K562 (cell line): ENCODE measurements around the gene SLC12A9. TPM values are rescaled to one million over a fixed set of nuclear protein-coding genes. Genes with fewer than 3 reads are reported as not detected.

ENCODE experiments used
- ATAC-seq: fragments of 200-7000 bp; cut with Tn5 transposase; 3 replicates; pipeline ENCODE4 v1.9.1; 2020; ENCODE audit warnings: moderate library complexity
- BruUV-seq: library from RNA; stranded (reverse); fragments of 400-500 nt; replicated peaks from 2 replicates; lab custom pipeline; 2021; lab: Mats Ljungman, UMichigan
- CTCF ChIA-PET: fragments of 300-600 bp; formaldehyde crosslinking; extraction: SDS; loops from one replicate; lab custom pipeline; 2021; ENCODE audit warnings: low intra/inter-chr PET ratio; lab: Yijun Ruan, JAX
- POLR2A ChIA-PET: fragments of 300-600, 350-650 bp; sonication (Branson Sonifier 250); formaldehyde crosslinking; extraction: SDS; loops from one replicate; lab custom pipeline; 2021; ENCODE audit warnings: antibody characterized with exemption, inconsistent platforms; lab: Yijun Ruan, JAX
- DNase-seq, 4 experiments: peaks; one replicate each; pipeline versions ENCODE4 v3.0.0 to v3.0.0-alpha.2; 2011 to 2018; ENCODE audit warnings: low spot score in 3 of 4, mixed read lengths in 3 of 4; ENCODE audit errors: extremely low read depth in 1 of 4
- FAIRE-seq: peaks from 2 replicates; lab custom pipeline; 2011; peaks lifted over from hg19 to GRCh38; lab: Jason Lieb, UNC
- H2AFZ ChIP-seq: 2 replicates; pipeline ENCODE4 v1.6.0; 2011; ENCODE audit warnings: low read depth, low read length, control low read depth, inconsistent platforms
- H3K27ac ChIP-seq: fragments of 200-600 bp; 3 replicates; pipeline ENCODE4 v1.8.0; 2011; ENCODE audit warnings: low read depth, mild to moderate bottlenecking, control low read depth, inconsistent platforms, low read length, moderate library complexity, mixed read lengths; ENCODE audit errors: extremely low read depth
- H3K27me3 ChIP-seq, 2 experiments: fragments of 300-600 bp in 1 of 2; 2 replicates in 1 of 2; 3 replicates in 1 of 2; pipeline versions ENCODE4 v1.6.0 to v1.8.0; 2011; ENCODE audit warnings: inconsistent platforms in 2 of 2, low read length in 2 of 2, mild to moderate bottlenecking in 1 of 2, mixed read lengths in 1 of 2, moderate library complexity in 1 of 2; ENCODE audit not compliant: control insufficient read depth in 2 of 2, insufficient read depth in 2 of 2
- H3K36me3 ChIP-seq: fragments of 300-600 bp; 3 replicates; pipeline ENCODE4 v1.8.0; 2011; ENCODE audit warnings: mild to moderate bottlenecking, low read length, inconsistent platforms; ENCODE audit not compliant: control insufficient read depth, insufficient read depth
- H3K4me1 ChIP-seq, 2 experiments: fragments of 200-600 bp in 1 of 2; replicated peaks in 1 of 2; 2 replicates in 1 of 2; 3 replicates in 1 of 2; pipeline versions ENCODE4 v1.5.1 to v1.8.0; 2011; ENCODE audit warnings: inconsistent platforms in 2 of 2, low read length in 2 of 2, mild to moderate bottlenecking in 1 of 2, mixed read lengths in 1 of 2, moderate library complexity in 1 of 2; ENCODE audit not compliant: control insufficient read depth in 2 of 2, insufficient read depth in 2 of 2
- H3K4me2 ChIP-seq: 2 replicates; pipeline ENCODE4 v1.6.1; 2011; ENCODE audit warnings: low read length, control low read depth, inconsistent platforms, mixed read lengths; ENCODE audit not compliant: insufficient read depth
- H3K4me3 ChIP-seq: fragments of 200-600 bp; sonication (generic), shearing (Covaris generic); 2 replicates; pipeline ENCODE4 v1.5.1; 2016; ENCODE audit warnings: control low read depth, inconsistent platforms
- H3K79me2 ChIP-seq: fragments of 200-600 bp; 3 replicates; pipeline ENCODE4 v1.8.0; 2011; ENCODE audit warnings: low read length, inconsistent platforms; ENCODE audit not compliant: control insufficient read depth, insufficient read depth
- H3K9ac ChIP-seq, 2 experiments: 2 replicates each; pipeline versions ENCODE4 v1.6.0 to v1.6.1; 2011; ENCODE audit warnings: low read depth in 2 of 2, low read length in 2 of 2, control low read depth in 1 of 2, inconsistent platforms in 1 of 2, mild to moderate bottlenecking in 1 of 2, mixed read lengths in 1 of 2; ENCODE audit not compliant: insufficient read depth in 1 of 2
- H3K9me1 ChIP-seq: one replicate; pipeline ENCODE4 v1.6.0; 2011; ENCODE audit warnings: inconsistent platforms, mild to moderate bottlenecking, low read length, moderate library complexity; ENCODE audit not compliant: control insufficient read depth, insufficient read depth
- H3K9me3 ChIP-seq: replicated peaks from 2 replicates; pipeline ENCODE4 v1.5.1; 2011; ENCODE audit warnings: low read depth, low read length, inconsistent platforms; ENCODE audit not compliant: control insufficient read depth, insufficient read depth
- H4K20me1 ChIP-seq: replicated peaks from 2 replicates; pipeline ENCODE4 v1.6.1; 2011; ENCODE audit warnings: low read length, inconsistent platforms, mixed read lengths; ENCODE audit not compliant: control insufficient read depth, insufficient read depth
- BHLHE40 ChIP-seq: IDR thresholded peaks from 2 replicates; pipeline ENCODE4 v1.6.1; 2011; ENCODE audit warnings: low read length, improper control_type of control experiment
- JUND ChIP-seq, 2 experiments: IDR thresholded peaks; 2 replicates in 1 of 2; 3 replicates in 1 of 2; pipeline ENCODE4 v1.6.1; 2011; ENCODE audit warnings: borderline replicate concordance in 2 of 2, low read depth in 2 of 2, low read length in 2 of 2, improper control_type of control experiment in 1 of 2, missing biosample characterization in 1 of 2, missing genetic modification characterization in 1 of 2, missing genetic modification reagents in 1 of 2
- SMARCA4 ChIP-seq: fragments of 450-650 bp; IDR thresholded peaks from 2 replicates; pipeline ENCODE4 v1.6.1; 2016
- WGBS: fragments of 100-300 bp; shearing (Covaris generic); methylation state at CpG from one replicate; pipeline ENCODE4 v1.1.6; 2016; ENCODE audit warnings: low coverage, mixed read lengths; ENCODE audit not compliant: insufficient coverage; ENCODE audit errors: missing lambda C conversion rate; 5-methylcytosine and 5-hydroxymethylcytosine counted together
- in situ Hi-C: fragments of 300-500 bp; cut with MboI; formaldehyde crosslinking; loops from 4 replicates; pipeline ENCODE4 v1.15.0; 2018; ENCODE audit warnings: inconsistent platforms, mixed read lengths
- intact Hi-C: fragments of 100-400 bp; cut with micrococcal nuclease; formaldehyde crosslinking; loops from 2 replicates; pipeline ENCODE4 v1.14.2; 2022
- polyA plus RNA-seq, 8 experiments: library from polyadenylated mRNA; depleted of rRNA in 4 of 8; stranded (reverse) in 5 of 8; unstranded in 3 of 8; fragments of >200 nt; fragmentation: Nextera tagmentation in 2 of 8; fragmentation: Illumina TruSeq in 1 of 8; extraction: Ambion mirVana in 2 of 8; extraction: Trizol in 1 of 8; gene quantifications; 2 replicates each; pipeline versions ENCODE4 v1.2.1 to v1.2.3, GENCODE V29; 2011 to 2014; ENCODE audit warnings: inconsistent platforms in 1 of 8, missing spikeins in 1 of 8
- total RNA-seq, 7 experiments: library from RNA; depleted of rRNA in 6 of 7; stranded (reverse); fragments of >200 nt in 6 of 7; fragmentation: Illumina TruSeq in 2 of 7; extraction: Trizol in 2 of 7; gene quantifications; 2 replicates each; pipeline versions ENCODE4 v1.2.1 to v1.2.3, GENCODE V29; 2011 to 2021; ENCODE audit warnings: low replicate concordance in 1 of 7
- TF ChIP-seq, protein P1 (sequence below): sonication (generic); formaldehyde crosslinking; IDR thresholded peaks from 2 replicates; pipeline ENCODE4 v1.8.0; 2022; ENCODE audit warnings: mild to moderate bottlenecking, missing genetic modification reagents, borderline replicate concordance
- TF ChIP-seq, protein P2 (sequence below), 2 experiments: fragments of 450-650 bp; formaldehyde crosslinking in 1 of 2; IDR thresholded peaks; 2 replicates each; pipeline versions ENCODE4 v1.4.0 to v1.6.1; 2014 to 2020; ENCODE audit warnings: mild to moderate bottlenecking in 2 of 2, borderline replicate concordance in 1 of 2, low read depth in 1 of 2
- TF ChIP-seq, protein P3 (sequence below): fragments of 250-450 bp; sonication (Bioruptor Pico); IDR thresholded peaks from 2 replicates; pipeline ENCODE4 v1.5.0; 2020; ENCODE audit warnings: mild to moderate bottlenecking

SLC12A9 gene
- total and polyA plus RNA-seq, 9 of the 15 experiments (the other 6 are each of a cell fraction or from before 2014, with no cell fraction given), result 0.06 to 20.2 (median 10.7) TPM

DNA sequence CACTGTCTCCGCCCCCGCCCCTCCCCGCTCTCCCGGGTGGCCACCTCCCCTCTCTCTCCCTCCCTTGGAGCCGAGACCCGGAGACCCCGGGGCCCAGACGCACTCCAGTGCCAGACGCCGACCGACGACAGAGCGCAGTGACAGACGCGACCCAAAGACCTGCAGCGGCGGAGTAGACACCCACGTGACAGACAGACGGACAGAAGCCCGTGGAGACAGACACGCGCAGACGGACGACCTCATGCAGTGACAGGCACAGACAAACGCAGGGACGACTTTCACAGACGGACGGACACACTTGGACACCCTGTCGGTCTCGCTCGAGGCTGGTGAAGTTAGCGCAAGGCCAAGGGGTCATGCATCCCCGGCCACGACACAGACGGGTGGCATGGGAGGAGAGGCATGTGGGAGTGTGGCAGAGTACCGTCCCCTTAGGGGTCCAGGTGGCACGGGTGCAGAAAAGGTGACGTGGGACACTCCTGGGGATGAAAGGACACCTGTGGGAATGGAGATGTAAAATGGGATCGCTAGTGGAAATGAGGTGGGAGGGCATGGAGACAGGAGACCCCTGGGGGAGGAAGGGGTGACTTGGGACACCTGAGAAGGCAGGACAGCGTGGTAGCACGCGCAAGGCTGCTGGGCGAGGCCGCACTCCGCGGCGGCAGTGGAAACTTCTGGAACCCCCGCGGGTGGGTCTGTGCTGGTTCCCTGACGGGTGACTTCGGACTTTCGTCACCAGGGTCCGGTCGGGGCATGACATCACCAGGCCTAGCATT lies 43.6 kb downstream of the SLC12A9 start:
- intact Hi-C loops (loop anchor here (2.0 to 5.0 kb wide), 4 partner anchors 181 to 386 kb away; no protein-coding TSS in a partner anchor), in situ Hi-C loops (no loop called here)
- FAIRE-seq, result peak; percentile 48
- peak overlapping the region; percentile 48 for H3K27ac ChIP-seq
- WGBS, result 6% methylated on average over 49 of the region's 54 CpGs
- H3K9me3 ChIP-seq, result no peaks in the 10 kb centered on the region
- peak overlapping the region; percentile 39 for H3K4me3 ChIP-seq
- H3K27me3 ChIP-seq, result no peaks in the 10 kb centered on the region
- H3K79me2 ChIP-seq, result no peaks in the 10 kb centered on the region; the same call in 2 of the 3 replicates
- ATAC-seq, result peak; percentile 68
- H3K9me1 ChIP-seq, result no peaks in the 10 kb centered on the region
- TSS peak; percentile 87 for BruUV-seq
- ChIA-PET CTCF (interaction anchor here (0.9 to 3.1 kb wide), 7 partner anchors 163 to 643 kb away, joined by 3 to 44 read pairs (median 7); partner anchors contain the start of gene AP1S1), POLR2A (interaction anchor here (0.6 kb wide), 2 partner anchors 54 to 156 kb away, joined by 3 to 4 read pairs; no protein-coding TSS in a partner anchor)
- H3K4me2 ChIP-seq, result peak overlapping the region; percentile 81
- H3K4me1 ChIP-seq, result peaks cover 25 to 73% of the 10 kb centered on the region in 2 experiments
- peak overlapping the region; percentile 96 for H2AFZ ChIP-seq
- H3K9ac ChIP-seq, result peak overlapping the region; percentile 44 to 86
- DNase-seq, result peak; percentile 82 to 92 (median 88)
- no peaks in the 10 kb centered on the region for H3K36me3 ChIP-seq
- H4K20me1 ChIP-seq, result no peaks in the 10 kb centered on the region
- TF ChIP-seq, protein P1, sequence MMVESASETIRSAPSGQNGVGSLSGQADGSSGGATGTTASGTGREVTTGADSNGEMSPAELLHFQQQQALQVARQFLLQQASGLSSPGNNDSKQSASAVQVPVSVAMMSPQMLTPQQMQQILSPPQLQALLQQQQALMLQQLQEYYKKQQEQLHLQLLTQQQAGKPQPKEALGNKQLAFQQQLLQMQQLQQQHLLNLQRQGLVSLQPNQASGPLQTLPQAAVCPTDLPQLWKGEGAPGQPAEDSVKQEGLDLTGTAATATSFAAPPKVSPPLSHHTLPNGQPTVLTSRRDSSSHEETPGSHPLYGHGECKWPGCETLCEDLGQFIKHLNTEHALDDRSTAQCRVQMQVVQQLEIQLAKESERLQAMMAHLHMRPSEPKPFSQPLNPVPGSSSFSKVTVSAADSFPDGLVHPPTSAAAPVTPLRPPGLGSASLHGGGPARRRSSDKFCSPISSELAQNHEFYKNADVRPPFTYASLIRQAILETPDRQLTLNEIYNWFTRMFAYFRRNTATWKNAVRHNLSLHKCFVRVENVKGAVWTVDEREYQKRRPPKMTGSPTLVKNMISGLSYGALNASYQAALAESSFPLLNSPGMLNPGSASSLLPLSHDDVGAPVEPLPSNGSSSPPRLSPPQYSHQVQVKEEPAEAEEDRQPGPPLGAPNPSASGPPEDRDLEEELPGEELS (CRISPR knock-in tag), result peak; percentile 58; the same call in 1 of the 2 replicates
- TF ChIP-seq JUND (IDR thresholded peaks at IDR 0.05; ENCODE audit: borderline replicate concordance, low read depth, low read length) (peak; percentile 82), JUND (tag; IDR thresholded peaks at IDR 0.05; ENCODE audit: borderline replicate concordance, low read depth, low read length) (peak; percentile 40; the same call in 2 of the 3 replicates), BHLHE40 (peak; percentile 22; the same call in 1 of the 2 replicates), SMARCA4 (peak; percentile 28; the same call in 1 of the 2 replicates)
- TF ChIP-seq, protein P2, sequence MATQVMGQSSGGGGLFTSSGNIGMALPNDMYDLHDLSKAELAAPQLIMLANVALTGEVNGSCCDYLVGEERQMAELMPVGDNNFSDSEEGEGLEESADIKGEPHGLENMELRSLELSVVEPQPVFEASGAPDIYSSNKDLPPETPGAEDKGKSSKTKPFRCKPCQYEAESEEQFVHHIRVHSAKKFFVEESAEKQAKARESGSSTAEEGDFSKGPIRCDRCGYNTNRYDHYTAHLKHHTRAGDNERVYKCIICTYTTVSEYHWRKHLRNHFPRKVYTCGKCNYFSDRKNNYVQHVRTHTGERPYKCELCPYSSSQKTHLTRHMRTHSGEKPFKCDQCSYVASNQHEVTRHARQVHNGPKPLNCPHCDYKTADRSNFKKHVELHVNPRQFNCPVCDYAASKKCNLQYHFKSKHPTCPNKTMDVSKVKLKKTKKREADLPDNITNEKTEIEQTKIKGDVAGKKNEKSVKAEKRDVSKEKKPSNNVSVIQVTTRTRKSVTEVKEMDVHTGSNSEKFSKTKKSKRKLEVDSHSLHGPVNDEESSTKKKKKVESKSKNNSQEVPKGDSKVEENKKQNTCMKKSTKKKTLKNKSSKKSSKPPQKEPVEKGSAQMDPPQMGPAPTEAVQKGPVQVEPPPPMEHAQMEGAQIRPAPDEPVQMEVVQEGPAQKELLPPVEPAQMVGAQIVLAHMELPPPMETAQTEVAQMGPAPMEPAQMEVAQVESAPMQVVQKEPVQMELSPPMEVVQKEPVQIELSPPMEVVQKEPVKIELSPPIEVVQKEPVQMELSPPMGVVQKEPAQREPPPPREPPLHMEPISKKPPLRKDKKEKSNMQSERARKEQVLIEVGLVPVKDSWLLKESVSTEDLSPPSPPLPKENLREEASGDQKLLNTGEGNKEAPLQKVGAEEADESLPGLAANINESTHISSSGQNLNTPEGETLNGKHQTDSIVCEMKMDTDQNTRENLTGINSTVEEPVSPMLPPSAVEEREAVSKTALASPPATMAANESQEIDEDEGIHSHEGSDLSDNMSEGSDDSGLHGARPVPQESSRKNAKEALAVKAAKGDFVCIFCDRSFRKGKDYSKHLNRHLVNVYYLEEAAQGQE (IDR thresholded peaks at IDR 0.05; ENCODE audit: borderline replicate concordance), result peak; percentile 25
- TF ChIP-seq, protein P2 (CRISPR knock-in tag; IDR thresholded peaks at IDR 0.05; ENCODE audit: low read depth), result no peak
- TF ChIP-seq, protein P3, sequence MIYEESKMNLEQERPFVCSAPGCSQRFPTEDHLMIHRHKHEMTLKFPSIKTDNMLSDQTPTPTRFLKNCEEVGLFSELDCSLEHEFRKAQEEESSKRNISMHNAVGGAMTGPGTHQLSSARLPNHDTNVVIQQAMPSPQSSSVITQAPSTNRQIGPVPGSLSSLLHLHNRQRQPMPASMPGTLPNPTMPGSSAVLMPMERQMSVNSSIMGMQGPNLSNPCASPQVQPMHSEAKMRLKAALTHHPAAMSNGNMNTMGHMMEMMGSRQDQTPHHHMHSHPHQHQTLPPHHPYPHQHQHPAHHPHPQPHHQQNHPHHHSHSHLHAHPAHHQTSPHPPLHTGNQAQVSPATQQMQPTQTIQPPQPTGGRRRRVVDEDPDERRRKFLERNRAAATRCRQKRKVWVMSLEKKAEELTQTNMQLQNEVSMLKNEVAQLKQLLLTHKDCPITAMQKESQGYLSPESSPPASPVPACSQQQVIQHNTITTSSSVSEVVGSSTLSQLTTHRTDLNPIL (CRISPR knock-in tag), result no peak
